ENCODE results near the gene RNF167. TPM values are rescaled to one million over a fixed set of nuclear protein-coding genes. Genes with fewer than 3 reads are reported as not detected.

The RNF167 gene
- total and polyA plus RNA-seq, 2 of the 8 experiments (the other 6 are each of a cell fraction or from before 2014, with no cell fraction given) = 140 to 281 TPM

- 95% methylated on average over 31 of the region's 31 CpGs; no CpG with 5 or more reads in 1 of the 2 experiments for WGBS, 2 experiments (ENCODE audit: extremely low coverage in 1 of 2, insufficient coverage in 1 of 2, insufficient read length in 1 of 2, insufficient replicate concordance in 2 of 2, low coverage in 1 of 2, low lambda C conversion rate in 2 of 2, missing lambda C conversion rate in 1 of 2)
- H3K79me1 ChIP-seq (ENCODE audit: low read depth, low read length) = no peaks in the 10 kb centered on the region; the same call in 1 of the 2 replicates
- H3K56ac ChIP-seq (replicated peaks; ENCODE audit: insufficient read length, low read depth, low read length) = no peak overlapping the region
- H3K23me2 ChIP-seq (ENCODE audit: low read depth, low read length) = no peaks in the 10 kb centered on the region
- H2BK120ac ChIP-seq (replicated peaks; ENCODE audit: low read depth, low read length) = no peak overlapping the region
- no peak overlapping the region for H3K4me3 ChIP-seq (ENCODE audit: extremely low read depth in 1 of 4, insufficient read depth in 2 of 4, low read depth in 3 of 4, low read length in 4 of 4)
- DNase-seq (ENCODE audit: low read depth in 1 of 2, low spot score in 2 of 2) (no peak), FAIRE-seq (no peak)
- no peak overlapping the region for H2AFZ ChIP-seq (ENCODE audit: low read length)
- no peak overlapping the region for H4K91ac ChIP-seq (replicated peaks; ENCODE audit: insufficient read length, low read length)
- H3K14ac ChIP-seq (ENCODE audit: insufficient read length) = no peak overlapping the region
- H2BK5ac ChIP-seq (ENCODE audit: low read depth, low read length) = no peak overlapping the region
- ChIA-PET POLR2A (ENCODE audit: partially characterized antibody) (no interaction called here), CTCF (ENCODE audit: partially characterized antibody) (interaction anchor here (0.6 to 3.2 kb wide), 11 partner anchors 9 to 161 kb away, joined by 3 to 17 read pairs (median 3); partner anchors contain the start of gene CHRNE)
- no peak overlapping the region for H3K4me2 ChIP-seq (ENCODE audit: insufficient read depth in 1 of 2, low read depth in 2 of 2, low read length in 2 of 2)
- H4K20me1 ChIP-seq (replicated peaks in 1 of 2; ENCODE audit: control insufficient read depth in 1 of 2, insufficient read depth in 2 of 2, low read length in 2 of 2) = peaks cover 0 to 10% of the 10 kb centered on the region in 2 experiments
- no peak overlapping the region for H2BK12ac ChIP-seq (ENCODE audit: low read depth, low read length)
- no peaks in the 10 kb centered on the region; a peak in 1 of 7 replicates for H3K4me1 ChIP-seq (replicated peaks in 1 of 4; ENCODE audit: control insufficient read depth in 3 of 4, insufficient read depth in 4 of 4, low read length in 3 of 4)
- no peak overlapping the region for H3K9ac ChIP-seq (replicated peaks in 1 of 4; ENCODE audit: extremely low read depth in 1 of 4, low read depth in 3 of 4, low read length in 3 of 4)
- H3K36me3 ChIP-seq (ENCODE audit: control insufficient read depth in 2 of 4, insufficient read depth in 4 of 4, low read length in 3 of 4) = peaks cover 11 to 38% (median 34%) of the 10 kb centered on the region in 4 experiments
- no peak overlapping the region for H2BK15ac ChIP-seq (ENCODE audit: low read length)
- H2AK5ac ChIP-seq (ENCODE audit: low read depth, low read length) = no peak overlapping the region
- no peak overlapping the region for H3K27ac ChIP-seq (ENCODE audit: low read depth, low read length)
- H2BK20ac ChIP-seq (ENCODE audit: low read length) = no peak overlapping the region
- no peaks in the 10 kb centered on the region for H3K9me3 ChIP-seq (ENCODE audit: insufficient read depth in 2 of 2, low read depth in 1 of 2, low read length in 1 of 2)
- H3K18ac ChIP-seq (ENCODE audit: extremely low read depth, low read length) = no peak overlapping the region
- H3K23ac ChIP-seq (ENCODE audit: insufficient read length) = no peak overlapping the region
- H3K27me3 ChIP-seq (replicated peaks in 1 of 4; ENCODE audit: control insufficient read depth in 3 of 4, extremely low read depth in 1 of 4, insufficient read depth in 3 of 4, low read length in 3 of 4) = no peaks in the 10 kb centered on the region
- TF ChIP-seq SP1 (IDR thresholded peaks at IDR 0.05; ENCODE audit: low read depth, low read length) (no peak), CREB1 (IDR thresholded peaks at IDR 0.05) (no peak), SUZ12 (IDR thresholded peaks at IDR 0.05; ENCODE audit: low read length) (no peak), MAX (IDR thresholded peaks at IDR 0.05) (no peak), SIX5 (IDR thresholded peaks at IDR 0.05; ENCODE audit: low read depth, low read length) (no peak), E2F6 (IDR thresholded peaks at IDR 0.05) (no peak), ZNF274 (IDR thresholded peaks at IDR 0.05; ENCODE audit: borderline replicate concordance, extremely low read depth, low read length) (no peak), SIRT6 (IDR thresholded peaks at IDR 0.05; ENCODE audit: low read length) (no peak)
- H3K4ac ChIP-seq (replicated peaks; ENCODE audit: insufficient read length, low read depth, low read length) = no peak overlapping the region
- no peaks in the 10 kb centered on the region for H3K79me2 ChIP-seq (ENCODE audit: control insufficient read depth in 1 of 2, insufficient read depth in 2 of 2, low read length in 2 of 2)
- no peak overlapping the region for H4K5ac ChIP-seq (ENCODE audit: insufficient read length, low read depth, low read length)
- H4K8ac ChIP-seq (ENCODE audit: extremely low read depth, insufficient read depth, low read length) = no peak overlapping the region
Measured at GRCh38 chr17:4893721-4894560, 46.1 kb upstream of the RNF167 start.
